ENCODE data around the gene KCNQ1. TPM values are rescaled to one million over a fixed set of nuclear protein-coding genes. Genes with fewer than 3 reads are reported as not detected.
A peak's percentile ranks its signal among the peaks of the same experiment; 100 is the strongest.

The KCNQ1 gene
- polyA plus RNA-seq, 1 of the 3 experiments (the other 2 are of a cell fraction): 0.05 TPM

GRCh38 chr11:2891326-2892214, 446.8 kb downstream of the KCNQ1 start:
- Histone ChIP-seq H2AFZ (ENCODE audit: low read depth) (peak overlapping the region; percentile 66; the same call in 1 of the 2 replicates), H3K27me3 (ENCODE audit: insufficient read depth) (no peaks in the 10 kb centered on the region), H3K27ac (ENCODE audit: low read depth in 2 of 2, low read length in 1 of 2) (no peak overlapping the region), H3K79me2 (ENCODE audit: insufficient read depth) (no peaks in the 10 kb centered on the region), H4K20me1 (ENCODE audit: insufficient read depth) (no peaks in the 10 kb centered on the region), H3K4me2 (peak overlapping the region; percentile 68; the same call in 1 of the 2 replicates), H3F3A (replicated peaks; ENCODE audit: insufficient read depth) (peaks cover 4% of the 10 kb centered on the region), H3K4me1 (ENCODE audit: control insufficient read depth in 1 of 2, insufficient read depth in 2 of 2, low read depth in 1 of 2, low read length in 1 of 2) (peaks cover 0 to 16% of the 10 kb centered on the region in 2 experiments; a peak in 1 of 4 replicates), H3K4me3 (ENCODE audit: low read depth in 2 of 2, low read length in 1 of 2) (peak overlapping the region in 1 of 2 experiments; percentile 39; a peak in 1 of 4 replicates), H3K9me3 (no peaks in the 10 kb centered on the region), H3K36me3 (replicated peaks in 1 of 2; ENCODE audit: control insufficient read depth in 1 of 2, insufficient read depth in 2 of 2, low read length in 1 of 2) (no peaks in the 10 kb centered on the region), H3K9me2 (no peaks in the 10 kb centered on the region), H3K9ac (no peak overlapping the region)
- peak; percentile 33 for TF ChIP-seq CTCF (IDR thresholded peaks at IDR 0.05)
- TF ChIP-seq USF2 (IDR thresholded peaks at IDR 0.05; ENCODE audit: borderline replicate concordance, low read depth, low read length): no peak
- peak; percentile 67 for DNase-seq
- ChIA-PET POLR2A (interaction anchor here (0.9 kb wide), 1 partner anchor 359 kb away, joined by 3 read pairs; no protein-coding TSS in a partner anchor), CTCF (interaction anchor here (0.6 to 16.8 kb wide), 45 partner anchors 10 to 694 kb away, joined by 3 to 1016 read pairs (median 3); partner anchors contain the start of genes KCNQ1 and PHLDA2)
- WGBS (ENCODE audit: low lambda C conversion rate): 62% methylated on average over 11 of the region's 17 CpGs

- Histone ChIP-seq H3K4me3 (ENCODE audit: low read depth in 2 of 2, low read length in 1 of 2) (peak overlapping the region; percentile 23 to 39; a peak in 2 of 4 replicates), H3K9ac (peak overlapping the region; percentile 44; the same call in 1 of the 2 replicates), H3K9me3 (no peaks in the 10 kb centered on the region), H2AFZ (ENCODE audit: low read depth) (peak overlapping the region; percentile 66; the same call in 1 of the 2 replicates), H3K27me3 (ENCODE audit: insufficient read depth) (no peaks in the 10 kb centered on the region), H4K20me1 (ENCODE audit: insufficient read depth) (no peaks in the 10 kb centered on the region), H3K27ac (ENCODE audit: low read depth in 2 of 2, low read length in 1 of 2) (no peak overlapping the region), H3K9me2 (no peaks in the 10 kb centered on the region), H3K79me2 (ENCODE audit: insufficient read depth) (no peaks in the 10 kb centered on the region), H3K36me3 (replicated peaks in 1 of 2; ENCODE audit: control insufficient read depth in 1 of 2, insufficient read depth in 2 of 2, low read length in 1 of 2) (no peaks in the 10 kb centered on the region), H3F3A (replicated peaks; ENCODE audit: insufficient read depth) (peaks cover 4% of the 10 kb centered on the region), H3K4me1 (ENCODE audit: control insufficient read depth in 1 of 2, insufficient read depth in 2 of 2, low read depth in 1 of 2, low read length in 1 of 2) (peaks cover 0 to 14% of the 10 kb centered on the region in 2 experiments; a peak in 1 of 4 replicates), H3K4me2 (peak overlapping the region; percentile 68; the same call in 1 of the 2 replicates)
- CTCF ChIA-PET: interaction anchor here (0.6 to 16.8 kb wide), 43 partner anchors 11 to 587 kb away, joined by 3 to 1016 read pairs (median 3); partner anchors contain the start of genes KCNQ1, PHLDA2 and TSSC4
- WGBS (ENCODE audit: low lambda C conversion rate): 19% methylated on average over 29 of the region's 34 CpGs
- DNase-seq: peak; percentile 92
- POLR2A ChIA-PET: interaction anchor here (0.9 kb wide), 1 partner anchor 360 kb away, joined by 3 read pairs; no protein-coding TSS in a partner anchor
- TF ChIP-seq CHD2 (IDR thresholded peaks at IDR 0.05; ENCODE audit: low read length, partially characterized antibody): peak; percentile 31
- no peak for TF ChIP-seq FOXJ3 (CRISPR knock-in tag; IDR thresholded peaks at IDR 0.05)
- no peak for TF ChIP-seq FOSL2 (IDR thresholded peaks at IDR 0.05; ENCODE audit: borderline replicate concordance, low read depth)
- TF ChIP-seq EP300 (IDR thresholded peaks at IDR 0.05; ENCODE audit: borderline replicate concordance in 1 of 2, low read depth in 1 of 2, low read length in 1 of 2): no peak
- TF ChIP-seq MAX (IDR thresholded peaks at IDR 0.05; ENCODE audit: low read depth): 0 out of 2 replicates have a peak, but pooled peaks have one; percentile 23
- peak; percentile 88 for TF ChIP-seq CTCF (IDR thresholded peaks at IDR 0.05)
- TF ChIP-seq YY1 (IDR thresholded peaks at IDR 0.05; ENCODE audit: low read depth): no peak
- peak; percentile 74 for TF ChIP-seq GABPA (IDR thresholded peaks at IDR 0.05; ENCODE audit: low read depth)
- TF ChIP-seq SMC3 (IDR thresholded peaks at IDR 0.05; ENCODE audit: low read depth, low read length): peak; percentile 84
- no peak for TF ChIP-seq JUND (IDR thresholded peaks at IDR 0.05)
- TF ChIP-seq RAD21 (IDR thresholded peaks at IDR 0.05; ENCODE audit: low read length): peak; percentile 77
These were observed 447.6 kb downstream of the KCNQ1 start for GRCh38 chr11:2892215-2892966.

Measured in SK-N-SH (cell line).